Left kidney (tissue), 2 donors: ENCODE results near the gene RNFT2. TPM values are rescaled to one million over a fixed set of nuclear protein-coding genes. Genes with fewer than 3 reads are reported as not detected.
"Not testable (repeated sequence)": the region's sequence is repeated elsewhere in the genome, so short reads cannot be mapped to it uniquely, and the experiment has no call there.

ENCODE experiments used
- DNase-seq: peaks from one replicate; pipeline ENCODE4 v3.0.0-alpha.2; 2013
- polyA plus RNA-seq: library from polyadenylated mRNA; unstranded; fragments of 120-200 nt; gene quantifications from one replicate; pipeline ENCODE4 v1.2.1, GENCODE V29; 2013; ENCODE audit not compliant: insufficient read length

RNFT2 gene
- polyA plus RNA-seq, 1 donor = 8.6 TPM

- DNase-seq = no peak
Observed at GRCh38 chr12:116794725-116795124, 56.6 kb downstream of the RNFT2 start.

GRCh38 chr12:116797885-116798284 lies 59.8 kb downstream of the RNFT2 start:
- no peak for DNase-seq

- no peak for DNase-seq
Observed at GRCh38 chr12:116798719-116799118, 60.6 kb downstream of the RNFT2 start.

- no peak for DNase-seq
Observed at GRCh38 chr12:116799955-116800354, 61.8 kb downstream of the RNFT2 start.

GRCh38 chr12:116800918-116801317 lies 62.8 kb downstream of the RNFT2 start:
- no peak for DNase-seq

- no peak for DNase-seq
Observed at GRCh38 chr12:116802018-116802417, 63.9 kb downstream of the RNFT2 start.

GRCh38 chr12:116803013-116803736 lies 65.1 kb downstream of the RNFT2 start:
- DNase-seq = no peak

- DNase-seq = no peak
Observed at GRCh38 chr12:116804051-116804450, 65.9 kb downstream of the RNFT2 start.

- no peak for DNase-seq
Observed at GRCh38 chr12:116806845-116807440, 68.8 kb downstream of the RNFT2 start.

- no peak for DNase-seq
Observed at GRCh38 chr12:116807546-116807945, 69.4 kb downstream of the RNFT2 start.

- DNase-seq = peak; percentile 42
Observed at GRCh38 chr12:116808113-116809105, 70.3 kb downstream of the RNFT2 start.

GRCh38 chr12:116812238-116812637 lies 74.1 kb downstream of the RNFT2 start:
- DNase-seq = no peak

- no peak for DNase-seq
Observed at GRCh38 chr12:116813271-116814041, 75.3 kb downstream of the RNFT2 start.

- DNase-seq = not testable (repeated sequence)
Observed at GRCh38 chr12:116814766-116815165, 76.7 kb downstream of the RNFT2 start.

GRCh38 chr12:116818341-116818856 lies 80.3 kb downstream of the RNFT2 start:
- peak; percentile 29 for DNase-seq

GRCh38 chr12:116818948-116819832 lies 81.1 kb downstream of the RNFT2 start:
- peak; percentile 84 for DNase-seq

GRCh38 chr12:116820064-116820656 lies 82.0 kb downstream of the RNFT2 start:
- DNase-seq = no peak

- no peak for DNase-seq
Observed at GRCh38 chr12:116821291-116821690, 83.2 kb downstream of the RNFT2 start.

- DNase-seq = no peak
Observed at GRCh38 chr12:116827432-116827831, 89.3 kb downstream of the RNFT2 start.

GRCh38 chr12:116832353-116832752 lies 94.2 kb downstream of the RNFT2 start:
- DNase-seq = no peak
